GM23338 (cell line): ENCODE measurements around the gene FCHSD2.

Experiments used
- EZH2 ChIP-seq: fragments of 200-600 bp; sonication (generic); IDR thresholded peaks from one replicate; pipeline ENCODE4 v1.8.0; 2017; ENCODE audit warnings: antibody characterized with exemption, mild to moderate bottlenecking, low read depth; ENCODE audit not compliant: unreplicated experiment
- EZH2phosphoT487 ChIP-seq: fragments of 200-600 bp; sonication (generic); IDR thresholded peaks from one replicate; pipeline ENCODE4 v1.8.1; 2018; ENCODE audit warnings: antibody characterized with exemption; ENCODE audit not compliant: unreplicated experiment
- JUNB ChIP-seq: IDR thresholded peaks from one replicate; pipeline ENCODE4 v1.6.1; 2016; ENCODE audit warnings: antibody characterized with exemption; ENCODE audit not compliant: unreplicated experiment
- NANOG ChIP-seq: IDR thresholded peaks from 2 replicates; pipeline ENCODE4 v1.6.1; 2016; ENCODE audit warnings: antibody characterized with exemption, borderline replicate concordance
- POLR2AphosphoS5 ChIP-seq: IDR thresholded peaks from 2 replicates; pipeline ENCODE4 v1.6.1; 2016; ENCODE audit warnings: antibody characterized with exemption, low read depth
- ZNF114 ChIP-seq: fragments of 250-450 bp; sonication (Bioruptor Pico); IDR thresholded peaks from 2 replicates; pipeline ENCODE4 v1.5.0; 2020; ENCODE audit warnings: mild to moderate bottlenecking, moderate library complexity
- TF ChIP-seq, protein P1 (sequence below), 2 experiments: fragments of 200-600 bp in 1 of 2; sonication (generic) in 1 of 2; conservative IDR thresholded peaks; 2 replicates each; pipeline versions ENCODE4 v1.5.1 to v1.6.1; 2016 to 2017; ENCODE audit warnings: antibody characterized with exemption in 2 of 2, low read depth in 2 of 2, mild to moderate bottlenecking in 2 of 2, moderate library complexity in 1 of 2
- TF ChIP-seq, protein P2 (sequence below): IDR thresholded peaks from one replicate; pipeline ENCODE4 v1.6.1; 2018; ENCODE audit warnings: antibody characterized with exemption; ENCODE audit not compliant: unreplicated experiment

DNA sequence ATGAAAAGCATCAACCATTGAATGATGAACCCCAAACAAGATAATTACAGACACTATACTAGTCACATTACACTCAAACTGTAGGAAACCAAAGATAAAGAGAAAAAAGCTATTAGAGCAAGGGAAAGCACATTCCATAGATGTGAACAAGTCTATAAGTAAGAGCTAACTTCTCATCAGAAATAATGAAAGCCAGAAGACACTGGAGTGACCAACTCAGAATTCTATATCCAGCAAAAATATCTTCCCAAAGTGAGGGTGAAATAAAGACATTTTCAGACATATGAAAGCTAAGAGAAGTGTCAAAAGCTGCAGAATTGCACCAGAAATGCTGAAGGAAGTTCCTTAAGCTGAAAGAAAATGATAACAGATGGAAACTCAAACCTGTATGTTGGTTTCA is 17.3 kb downstream of the FCHSD2 start:
- TF ChIP-seq EZH2 (no peak), JUNB (no peak), EZH2phosphoT487 (no peak), POLR2AphosphoS5 (no peak), ZNF114 (CRISPR knock-in tag) (no peak), NANOG (no peak)
- TF ChIP-seq, protein P1, sequence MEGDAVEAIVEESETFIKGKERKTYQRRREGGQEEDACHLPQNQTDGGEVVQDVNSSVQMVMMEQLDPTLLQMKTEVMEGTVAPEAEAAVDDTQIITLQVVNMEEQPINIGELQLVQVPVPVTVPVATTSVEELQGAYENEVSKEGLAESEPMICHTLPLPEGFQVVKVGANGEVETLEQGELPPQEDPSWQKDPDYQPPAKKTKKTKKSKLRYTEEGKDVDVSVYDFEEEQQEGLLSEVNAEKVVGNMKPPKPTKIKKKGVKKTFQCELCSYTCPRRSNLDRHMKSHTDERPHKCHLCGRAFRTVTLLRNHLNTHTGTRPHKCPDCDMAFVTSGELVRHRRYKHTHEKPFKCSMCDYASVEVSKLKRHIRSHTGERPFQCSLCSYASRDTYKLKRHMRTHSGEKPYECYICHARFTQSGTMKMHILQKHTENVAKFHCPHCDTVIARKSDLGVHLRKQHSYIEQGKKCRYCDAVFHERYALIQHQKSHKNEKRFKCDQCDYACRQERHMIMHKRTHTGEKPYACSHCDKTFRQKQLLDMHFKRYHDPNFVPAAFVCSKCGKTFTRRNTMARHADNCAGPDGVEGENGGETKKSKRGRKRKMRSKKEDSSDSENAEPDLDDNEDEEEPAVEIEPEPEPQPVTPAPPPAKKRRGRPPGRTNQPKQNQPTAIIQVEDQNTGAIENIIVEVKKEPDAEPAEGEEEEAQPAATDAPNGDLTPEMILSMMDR (conservative IDR thresholded peaks at IDR 0.05; ENCODE audit: low read depth in 2 of 2) = no peak
- TF ChIP-seq, protein P2, sequence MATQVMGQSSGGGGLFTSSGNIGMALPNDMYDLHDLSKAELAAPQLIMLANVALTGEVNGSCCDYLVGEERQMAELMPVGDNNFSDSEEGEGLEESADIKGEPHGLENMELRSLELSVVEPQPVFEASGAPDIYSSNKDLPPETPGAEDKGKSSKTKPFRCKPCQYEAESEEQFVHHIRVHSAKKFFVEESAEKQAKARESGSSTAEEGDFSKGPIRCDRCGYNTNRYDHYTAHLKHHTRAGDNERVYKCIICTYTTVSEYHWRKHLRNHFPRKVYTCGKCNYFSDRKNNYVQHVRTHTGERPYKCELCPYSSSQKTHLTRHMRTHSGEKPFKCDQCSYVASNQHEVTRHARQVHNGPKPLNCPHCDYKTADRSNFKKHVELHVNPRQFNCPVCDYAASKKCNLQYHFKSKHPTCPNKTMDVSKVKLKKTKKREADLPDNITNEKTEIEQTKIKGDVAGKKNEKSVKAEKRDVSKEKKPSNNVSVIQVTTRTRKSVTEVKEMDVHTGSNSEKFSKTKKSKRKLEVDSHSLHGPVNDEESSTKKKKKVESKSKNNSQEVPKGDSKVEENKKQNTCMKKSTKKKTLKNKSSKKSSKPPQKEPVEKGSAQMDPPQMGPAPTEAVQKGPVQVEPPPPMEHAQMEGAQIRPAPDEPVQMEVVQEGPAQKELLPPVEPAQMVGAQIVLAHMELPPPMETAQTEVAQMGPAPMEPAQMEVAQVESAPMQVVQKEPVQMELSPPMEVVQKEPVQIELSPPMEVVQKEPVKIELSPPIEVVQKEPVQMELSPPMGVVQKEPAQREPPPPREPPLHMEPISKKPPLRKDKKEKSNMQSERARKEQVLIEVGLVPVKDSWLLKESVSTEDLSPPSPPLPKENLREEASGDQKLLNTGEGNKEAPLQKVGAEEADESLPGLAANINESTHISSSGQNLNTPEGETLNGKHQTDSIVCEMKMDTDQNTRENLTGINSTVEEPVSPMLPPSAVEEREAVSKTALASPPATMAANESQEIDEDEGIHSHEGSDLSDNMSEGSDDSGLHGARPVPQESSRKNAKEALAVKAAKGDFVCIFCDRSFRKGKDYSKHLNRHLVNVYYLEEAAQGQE = no peak
